ENCODE results near the gene GRM4. TPM values are rescaled to one million over a fixed set of nuclear protein-coding genes. Genes with fewer than 3 reads are reported as not detected.

GRM4 gene
- total RNA-seq, 1 donor from 2014 or later = not detected

DNA sequence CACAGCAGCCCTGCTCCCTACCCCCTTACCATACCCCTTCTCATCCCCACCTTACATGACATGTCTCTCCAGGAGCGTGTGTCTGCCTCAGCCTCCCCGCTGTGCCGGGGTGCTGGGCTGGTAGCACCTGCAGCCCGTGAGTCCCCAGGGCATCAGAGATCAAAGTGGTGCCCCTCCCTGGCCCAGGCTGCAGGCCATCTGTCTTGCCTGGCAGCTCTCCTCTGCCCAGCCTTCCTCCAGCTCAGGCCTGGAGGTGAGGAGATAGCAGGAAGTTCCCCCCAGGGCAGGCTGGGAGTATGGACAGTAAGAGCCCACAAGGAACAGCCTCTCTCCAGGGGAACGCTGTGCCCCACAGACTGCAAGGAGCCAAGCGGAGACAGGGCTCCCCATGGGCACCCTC is 35.3 kb downstream of the GRM4 start:
- no peak for DNase-seq (ENCODE audit: low spot score)

- no peak for DNase-seq (ENCODE audit: low spot score)
Observed at GRCh38 chr6:34108176-34108575, 37.7 kb downstream of the GRM4 start.

DNA sequence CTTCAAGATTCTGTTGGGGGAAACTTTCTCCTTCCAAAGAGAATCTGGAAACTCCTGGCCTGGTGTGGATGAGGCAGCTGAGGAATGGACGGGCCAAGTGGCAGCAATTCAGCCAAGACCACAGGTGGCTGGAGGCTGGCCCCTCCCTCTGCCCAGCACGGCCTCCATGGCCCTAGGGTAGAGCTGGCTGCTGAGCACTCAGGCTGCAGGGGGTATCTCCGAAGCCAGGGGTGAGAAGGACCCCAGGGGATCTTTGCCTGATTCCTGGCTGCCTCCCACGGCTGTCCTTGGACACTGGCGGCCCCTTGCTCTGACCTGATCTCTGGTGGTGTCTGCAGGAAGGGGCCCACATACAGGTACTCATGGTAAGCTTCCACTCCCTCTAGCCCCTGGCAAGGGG is 39.0 kb downstream of the GRM4 start:
- no peak for DNase-seq (ENCODE audit: low spot score)

DNA sequence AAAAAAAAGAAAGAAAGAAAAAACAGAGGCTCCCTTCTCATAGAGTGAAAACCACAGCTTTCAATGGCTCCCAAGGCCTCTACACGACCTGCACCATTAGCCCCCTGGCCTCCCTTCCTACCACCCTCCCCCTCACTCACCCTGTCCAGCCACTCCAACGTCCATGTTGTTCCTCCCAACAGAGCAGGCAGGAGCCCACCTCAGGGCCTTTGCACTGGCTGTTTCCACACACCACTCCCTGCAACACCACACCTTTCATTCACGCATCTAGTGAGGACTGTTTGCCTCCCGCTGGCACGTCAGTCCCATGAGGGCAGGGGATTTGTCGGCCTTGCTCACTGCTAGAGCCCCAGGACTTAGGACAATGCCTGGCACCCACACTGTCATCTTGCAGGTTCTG is 39.5 kb downstream of the GRM4 start:
- DNase-seq (ENCODE audit: low spot score) = no peak

- DNase-seq (ENCODE audit: low spot score) = no peak
Observed at GRCh38 chr6:34104628-34105027, 41.3 kb downstream of the GRM4 start.

GRCh38 chr6:34104186-34104585 is 41.7 kb downstream of the GRM4 start:
- no peak for DNase-seq (ENCODE audit: low spot score)

DNA sequence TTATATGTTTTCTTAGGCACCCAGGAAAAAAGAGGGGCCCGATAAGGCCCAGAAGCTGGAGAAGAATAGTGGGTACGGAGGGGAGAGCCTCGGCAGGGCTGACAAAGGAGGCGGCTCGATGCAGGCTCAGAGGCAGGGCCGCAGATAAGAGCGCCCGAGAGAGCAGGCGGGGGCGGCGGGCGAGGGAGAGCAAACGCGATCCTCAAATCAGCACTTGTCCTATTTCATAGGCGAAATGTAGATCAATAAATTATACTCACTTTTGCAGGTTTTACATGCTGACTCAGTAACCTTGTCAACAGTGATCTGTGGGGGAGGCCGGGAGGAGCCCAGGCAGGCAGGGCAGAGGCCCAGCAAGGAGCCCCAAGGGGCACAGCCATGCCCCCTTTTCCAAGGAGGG is 42.6 kb downstream of the GRM4 start:
- no peak for DNase-seq (ENCODE audit: low spot score)

GRCh38 chr6:34102696-34103095 is 43.2 kb downstream of the GRM4 start:
- no peak for DNase-seq (ENCODE audit: low spot score)

DNA sequence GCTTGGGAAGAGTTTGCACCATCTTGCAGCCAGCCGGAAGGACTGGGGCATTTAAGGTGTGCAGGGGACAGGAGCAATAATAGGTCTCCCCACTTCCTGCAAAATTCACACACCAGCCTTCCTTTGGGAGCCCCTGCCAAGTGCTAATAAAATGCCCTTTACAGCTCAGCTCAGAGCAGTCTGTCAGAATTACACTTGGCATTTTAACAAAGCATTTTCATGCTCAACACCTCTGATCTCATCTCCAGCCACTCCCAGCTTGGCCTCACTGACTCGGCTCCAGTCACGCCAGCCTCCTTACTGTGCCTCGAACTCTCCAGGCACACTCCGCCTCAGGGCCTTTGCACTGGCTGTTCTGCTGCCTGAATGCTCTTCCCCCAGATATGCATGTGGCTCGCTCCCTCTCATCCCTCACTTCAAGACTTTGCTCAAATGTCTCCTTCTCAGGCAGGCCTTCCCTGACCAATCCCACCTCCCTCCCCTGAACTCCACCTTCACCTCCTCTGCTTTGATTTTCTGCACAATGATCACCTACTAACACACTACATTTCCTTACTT is 43.7 kb downstream of the GRM4 start:
- DNase-seq (ENCODE audit: low spot score) = no peak

- DNase-seq (ENCODE audit: low spot score) = no peak
Observed at GRCh38 chr6:34100788-34101187, 45.1 kb downstream of the GRM4 start.

GRCh38 chr6:34099878-34100277 is 46.0 kb downstream of the GRM4 start:
- no peak for DNase-seq (ENCODE audit: low spot score)

GRCh38 chr6:34098045-34098936 is 47.6 kb downstream of the GRM4 start:
- no peak for DNase-seq (ENCODE audit: low spot score)

DNA sequence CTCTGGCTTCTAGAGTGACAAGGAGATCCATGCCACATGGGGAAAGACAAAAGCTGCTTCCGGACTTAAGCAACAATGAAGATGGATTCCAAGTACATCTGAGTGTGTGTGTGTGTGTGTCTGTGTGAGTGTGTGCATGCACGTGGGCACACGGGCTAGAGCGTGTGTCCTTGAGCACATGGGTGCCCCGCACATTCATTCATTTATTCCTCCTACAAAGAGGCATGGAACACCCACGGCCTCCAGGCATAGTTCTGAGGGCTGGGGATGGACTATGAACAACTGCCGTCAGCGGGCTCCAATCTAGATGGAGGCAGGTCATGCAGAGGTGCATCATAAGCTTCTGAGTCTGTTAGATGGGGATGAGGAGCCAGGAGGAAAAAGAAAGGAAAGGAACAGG is 49.1 kb downstream of the GRM4 start:
- DNase-seq (ENCODE audit: low spot score) = no peak

GRCh38 chr6:34096193-34096592 is 49.7 kb downstream of the GRM4 start:
- DNase-seq (ENCODE audit: low spot score) = no peak

DNA sequence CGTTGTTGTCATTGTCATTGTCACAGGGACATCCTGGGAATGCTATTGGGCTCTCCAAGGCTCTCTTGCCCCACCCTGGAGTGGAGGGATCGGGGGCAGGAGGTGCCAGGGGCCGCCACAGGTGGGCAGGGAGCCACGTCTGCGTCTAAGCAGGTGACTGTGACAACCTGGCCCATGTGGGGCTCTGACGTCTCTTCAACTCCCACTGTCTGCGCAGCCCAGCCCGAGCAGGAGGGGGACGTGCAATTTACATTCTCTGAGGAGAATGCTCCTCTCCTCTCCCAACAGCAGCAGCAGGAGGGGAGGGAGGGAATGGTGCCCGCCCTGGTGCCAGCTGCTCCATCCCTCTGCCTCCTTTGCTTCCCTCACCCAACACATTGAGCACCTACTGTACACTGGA is 50.1 kb downstream of the GRM4 start:
- DNase-seq (ENCODE audit: low spot score) = no peak

- no peak for DNase-seq (ENCODE audit: low spot score)
Observed at GRCh38 chr6:34095136-34095505, 50.8 kb downstream of the GRM4 start.

DNA sequence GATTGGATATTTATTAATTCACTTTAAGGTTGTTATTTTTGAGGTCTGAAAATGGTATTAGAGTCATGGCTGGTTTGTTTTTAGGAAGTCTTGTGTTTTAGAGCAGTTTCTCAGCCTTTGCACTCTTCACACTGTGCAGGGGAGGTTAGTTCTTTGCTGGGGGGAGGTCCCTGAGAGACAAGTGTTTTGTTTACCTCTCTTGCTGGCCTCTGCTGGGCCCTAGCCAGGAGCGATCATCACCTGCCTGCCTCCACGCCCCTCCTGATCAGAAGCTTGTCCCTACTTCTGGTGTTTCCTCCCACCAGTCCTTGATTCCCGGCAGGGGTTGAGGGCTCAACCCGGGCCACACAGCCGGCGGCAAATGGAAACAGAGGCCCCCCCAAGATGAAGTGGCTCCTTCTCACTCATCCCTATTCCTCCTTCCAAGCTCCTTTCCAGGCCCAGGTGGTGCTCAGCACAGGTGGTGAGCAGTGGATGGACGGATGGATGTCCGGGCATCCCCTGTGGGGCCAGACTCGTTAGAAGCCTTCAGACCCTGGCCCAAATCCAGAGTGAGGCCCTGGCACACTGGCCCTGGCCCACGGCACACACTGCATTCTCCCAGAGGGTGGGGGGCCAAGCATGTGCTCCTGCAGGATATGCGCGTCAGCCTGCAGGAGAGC is 51.3 kb downstream of the GRM4 start:
- no peak for DNase-seq (ENCODE audit: low spot score)

DNA sequence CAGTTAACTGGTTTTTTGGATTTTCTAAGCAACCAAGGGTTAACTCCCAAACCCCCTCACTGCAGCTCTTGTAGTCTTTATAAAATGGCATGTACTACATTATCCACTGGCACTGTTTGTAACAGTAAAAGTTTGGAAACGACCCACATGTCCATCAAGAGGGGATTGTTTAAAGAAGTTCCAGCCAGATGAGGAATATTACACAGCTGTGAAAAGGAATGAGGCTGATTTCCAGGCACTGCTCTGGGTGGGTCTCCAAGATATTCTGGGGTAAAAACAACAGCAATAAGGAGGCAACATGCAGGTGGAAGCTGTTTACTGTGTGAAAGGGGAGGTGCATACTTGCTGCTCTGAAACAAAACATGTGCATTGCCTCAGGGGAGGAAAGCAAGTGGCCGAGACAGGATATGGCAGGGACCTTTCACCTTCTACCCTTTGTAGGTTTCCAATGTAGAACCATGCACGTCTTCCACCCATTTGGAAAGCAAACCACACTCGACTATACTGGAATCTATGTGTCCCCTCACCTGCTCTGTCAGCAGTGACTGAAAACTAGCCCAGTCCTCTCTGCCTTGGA is 51.9 kb downstream of the GRM4 start:
- DNase-seq (ENCODE audit: low spot score) = no peak

DNA sequence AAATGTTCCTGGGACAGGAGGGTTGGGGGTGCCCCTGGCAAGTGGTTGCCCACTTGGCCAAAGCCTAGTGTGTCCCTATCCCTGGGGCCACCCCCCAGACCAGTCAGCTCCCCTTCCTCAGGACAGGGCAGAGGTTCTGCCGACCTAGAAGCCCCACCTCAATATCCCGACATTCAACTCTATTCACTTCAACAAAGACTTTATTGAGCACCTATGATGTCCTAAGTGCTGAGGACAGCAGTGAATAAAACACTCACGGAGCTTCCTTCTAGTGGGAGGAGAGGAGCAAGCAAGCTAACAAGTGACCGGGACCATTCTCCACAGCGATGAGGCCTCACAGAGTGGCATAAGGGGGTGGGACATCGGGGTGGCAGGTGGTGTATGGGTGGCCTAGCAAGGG is 52.7 kb downstream of the GRM4 start:
- DNase-seq (ENCODE audit: low spot score) = no peak

DNA sequence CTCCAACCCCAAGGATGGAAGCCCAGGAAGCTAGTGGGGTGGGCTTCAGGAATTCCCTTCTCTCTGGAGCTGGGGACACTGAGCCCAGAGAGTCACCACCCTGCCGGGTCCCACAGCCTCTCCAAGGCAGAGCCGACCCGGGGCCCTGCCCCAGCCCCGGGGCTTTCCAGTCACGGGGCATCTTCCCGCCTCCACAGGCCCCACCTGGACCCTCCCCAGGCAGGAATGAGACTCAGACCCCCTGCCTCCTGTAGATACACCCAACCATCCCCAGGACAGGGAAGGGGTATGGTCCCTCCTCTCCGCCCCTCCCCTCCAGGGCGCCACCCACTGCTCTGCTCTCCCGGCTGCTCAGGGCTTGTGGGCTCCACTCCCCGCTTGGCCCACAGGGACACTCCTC is 53.3 kb downstream of the GRM4 start:
- DNase-seq (ENCODE audit: low spot score) = no peak

DNA sequence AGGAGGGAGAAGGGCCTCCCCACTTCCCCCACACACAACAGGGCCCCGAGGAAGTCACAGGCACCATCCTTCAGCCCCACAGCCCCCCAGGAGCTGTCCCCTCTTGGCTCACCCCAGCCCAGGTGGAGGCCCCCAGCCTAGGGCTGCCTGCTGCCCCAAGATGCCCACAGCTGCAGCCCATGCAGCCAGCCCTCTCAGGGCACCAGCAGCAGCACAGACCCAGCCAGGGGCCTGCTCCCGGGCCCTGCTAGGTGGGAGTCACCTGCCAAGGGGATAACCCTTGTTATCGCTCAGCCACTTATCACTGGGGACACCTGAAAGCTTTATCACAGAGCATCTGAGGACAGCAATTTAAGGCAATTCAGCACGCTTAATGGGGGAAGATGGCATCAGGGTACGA is 55.0 kb downstream of the GRM4 start:
- no peak for DNase-seq (ENCODE audit: low spot score)

DNA sequence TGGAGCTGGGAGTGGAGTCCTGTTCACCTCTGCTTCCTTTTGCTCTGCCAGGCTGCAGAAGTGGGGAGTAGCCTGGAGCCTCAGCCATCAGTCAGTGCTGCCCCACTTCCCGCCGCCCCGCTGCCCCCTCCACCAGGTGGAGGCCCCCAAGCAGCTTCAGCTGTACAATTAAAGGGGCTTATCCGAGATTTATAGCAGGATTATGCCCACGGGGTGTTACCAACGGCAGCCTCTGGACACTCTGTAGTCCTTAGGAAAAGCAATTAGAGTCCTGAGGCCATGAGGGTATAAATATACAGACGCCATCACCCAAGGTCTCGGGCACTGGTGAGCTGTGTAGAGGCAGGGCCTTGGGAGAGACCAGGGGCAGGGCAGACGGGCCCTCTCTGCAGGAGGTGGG is 55.4 kb downstream of the GRM4 start:
- DNase-seq (ENCODE audit: low spot score) = no peak

Measured in mesenteric fat pad (tissue), 1 donor.